H1 (cell line): ENCODE data around the gene DNLZ. TPM values are rescaled to one million over a fixed set of nuclear protein-coding genes. Genes with fewer than 3 reads are reported as not detected.

Experiments used
- CTCF ChIA-PET: fragments of 300-600 bp; sonication (Branson Sonifier 250); formaldehyde crosslinking; loops from one replicate; lab custom pipeline; 2021; ENCODE audit not compliant: partially characterized antibody; lab: Charles Lee
- POLR2A ChIA-PET: fragments of 300-600 bp; sonication (Branson Sonifier 250); formaldehyde crosslinking; loops from one replicate; lab custom pipeline; 2021; ENCODE audit warnings: inconsistent platforms; ENCODE audit not compliant: partially characterized antibody; lab: Charles Lee
- DNase-seq, 2 experiments: peaks; one replicate each; pipeline versions ENCODE4 v3.0.0 to v3.0.0-alpha.2; 2010 to 2022; ENCODE audit warnings: low spot score in 2 of 2, low read depth in 1 of 2, mixed read lengths in 1 of 2
- FAIRE-seq: peaks from 2 replicates; lab custom pipeline; 2011; peaks lifted over from hg19 to GRCh38; lab: Jason Lieb, UNC
- H2AFZ ChIP-seq: 2 replicates; pipeline ENCODE4 v1.8.1; 2012; ENCODE audit warnings: low read length, inconsistent platforms
- H2AK5ac ChIP-seq: 2 replicates; pipeline ENCODE4 v1.6.1; 2013; ENCODE audit warnings: low read depth, low read length
- H2BK120ac ChIP-seq: replicated peaks from 2 replicates; pipeline ENCODE3; 2013; ENCODE audit warnings: low read depth, low read length, inconsistent platforms
- H2BK12ac ChIP-seq: 2 replicates; pipeline ENCODE4 v1.6.1; 2013; ENCODE audit warnings: low read depth, low read length
- H2BK15ac ChIP-seq: 2 replicates; pipeline ENCODE4 v1.6.1; 2013; ENCODE audit warnings: low read length
- H2BK20ac ChIP-seq: 2 replicates; pipeline ENCODE4 v1.6.1; 2013; ENCODE audit warnings: low read length
- H2BK5ac ChIP-seq: 2 replicates; pipeline ENCODE4 v1.6.1; 2013; ENCODE audit warnings: low read depth, low read length
- H3K14ac ChIP-seq: 2 replicates; pipeline ENCODE4 v1.6.1; 2013; ENCODE audit warnings: inconsistent platforms; ENCODE audit not compliant: insufficient read length
- H3K18ac ChIP-seq: 2 replicates; pipeline ENCODE4 v1.6.1; 2013; ENCODE audit warnings: low read length; ENCODE audit errors: extremely low read depth
- H3K23ac ChIP-seq: 2 replicates; pipeline ENCODE4 v1.6.1; 2013; ENCODE audit warnings: inconsistent platforms; ENCODE audit not compliant: insufficient read length
- H3K23me2 ChIP-seq: 2 replicates; pipeline ENCODE4 v1.6.1; 2013; ENCODE audit warnings: low read depth, low read length
- H3K27ac ChIP-seq: 2 replicates; pipeline ENCODE4 v1.6.1; 2011; ENCODE audit warnings: low read depth, low read length, inconsistent platforms
- H3K27me3 ChIP-seq, 4 experiments: replicated peaks in 1 of 4; 1 replicate in 1 of 4; 2 replicates in 3 of 4; pipeline versions ENCODE4 v1.6.1 to v1.8.1; 2011 to 2013; ENCODE audit warnings: low read length in 3 of 4, mild to moderate bottlenecking in 3 of 4, inconsistent platforms in 2 of 4, mixed read lengths in 2 of 4, moderate library complexity in 1 of 4; ENCODE audit not compliant: control insufficient read depth in 3 of 4, insufficient read depth in 3 of 4; ENCODE audit errors: extremely low read depth in 1 of 4
- H3K36me3 ChIP-seq, 4 experiments: 2 replicates each; pipeline versions ENCODE4 v1.6.1 to v1.8.1; 2011 to 2013; ENCODE audit warnings: mild to moderate bottlenecking in 4 of 4, low read length in 3 of 4, moderate library complexity in 2 of 4, control low read depth in 1 of 4, inconsistent platforms in 1 of 4; ENCODE audit not compliant: insufficient read depth in 4 of 4, control insufficient read depth in 2 of 4
- H3K4ac ChIP-seq: replicated peaks from 2 replicates; pipeline ENCODE3; 2013; ENCODE audit warnings: low read length, low read depth, mixed read lengths, inconsistent platforms; ENCODE audit not compliant: insufficient read length
- H3K4me1 ChIP-seq, 4 experiments: replicated peaks in 1 of 4; 1 replicate in 1 of 4; 2 replicates in 3 of 4; pipeline versions ENCODE4 v1.6.1 to v1.8.1; 2011 to 2013; ENCODE audit warnings: low read length in 3 of 4, inconsistent platforms in 2 of 4, mixed read lengths in 1 of 4; ENCODE audit not compliant: insufficient read depth in 4 of 4, control insufficient read depth in 3 of 4
- H3K4me2 ChIP-seq, 2 experiments: 2 replicates each; pipeline versions ENCODE4 v1.6.1 to v1.8.1; 2011 to 2013; ENCODE audit warnings: low read depth in 2 of 2, low read length in 2 of 2, control low read depth in 1 of 2, inconsistent platforms in 1 of 2, mild to moderate bottlenecking in 1 of 2; ENCODE audit not compliant: insufficient read depth in 1 of 2
- H3K4me3 ChIP-seq, 4 experiments: fragments of 200-600, 300-600 bp in 1 of 4; sonication (generic), shearing (Covaris generic), sonication (Bioruptor Twin) in 1 of 4; 2 replicates each; pipeline versions ENCODE4 v1.5.1 to v1.8.1; 2011 to 2016; ENCODE audit warnings: low read length in 4 of 4, low read depth in 3 of 4, control low read depth in 2 of 4, inconsistent platforms in 2 of 4, mild to moderate bottlenecking in 2 of 4, mixed read lengths in 1 of 4, moderate library complexity in 1 of 4; ENCODE audit not compliant: insufficient read depth in 2 of 4; ENCODE audit errors: extremely low read depth in 1 of 4
- H3K56ac ChIP-seq: replicated peaks from 2 replicates; pipeline ENCODE3; 2013; ENCODE audit warnings: low read depth, mild to moderate bottlenecking, mixed read lengths, low read length, inconsistent platforms; ENCODE audit not compliant: insufficient read length
- H3K79me1 ChIP-seq: 2 replicates; pipeline ENCODE4 v1.6.1; 2013; ENCODE audit warnings: low read depth, low read length, control low read depth
- H3K79me2 ChIP-seq, 2 experiments: 2 replicates each; pipeline versions ENCODE4 v1.6.1 to v1.8.1; 2012 to 2013; ENCODE audit warnings: low read length in 2 of 2, mild to moderate bottlenecking in 2 of 2, inconsistent platforms in 1 of 2; ENCODE audit not compliant: insufficient read depth in 2 of 2, control insufficient read depth in 1 of 2
- H3K9ac ChIP-seq, 4 experiments: replicated peaks in 1 of 4; 1 replicate in 1 of 4; 2 replicates in 3 of 4; pipeline versions ENCODE4 v1.6.1 to v1.8.1; 2011 to 2013; ENCODE audit warnings: low read depth in 3 of 4, low read length in 3 of 4, control low read depth in 2 of 4, mild to moderate bottlenecking in 2 of 4, moderate library complexity in 2 of 4, inconsistent platforms in 1 of 4; ENCODE audit errors: extremely low read depth in 1 of 4
- H3K9me3 ChIP-seq, 2 experiments: 2 replicates each; pipeline versions ENCODE4 v1.6.1 to v1.8.1; 2012 to 2013; ENCODE audit warnings: mild to moderate bottlenecking in 2 of 2, moderate library complexity in 2 of 2, control low read depth in 1 of 2, inconsistent platforms in 1 of 2, low read depth in 1 of 2, low read length in 1 of 2, mixed read lengths in 1 of 2; ENCODE audit not compliant: insufficient read depth in 2 of 2
- H4K20me1 ChIP-seq, 2 experiments: replicated peaks in 1 of 2; 2 replicates each; pipeline versions ENCODE3 to v1.8.1; 2011 to 2013; ENCODE audit warnings: inconsistent platforms in 2 of 2, low read length in 2 of 2, mild to moderate bottlenecking in 1 of 2; ENCODE audit not compliant: insufficient read depth in 2 of 2, control insufficient read depth in 1 of 2
- H4K5ac ChIP-seq: 2 replicates; pipeline ENCODE4 v1.6.1; 2013; ENCODE audit warnings: low read length, low read depth, mixed read lengths, inconsistent platforms; ENCODE audit not compliant: insufficient read length
- H4K8ac ChIP-seq: 2 replicates; pipeline ENCODE4 v1.8.0; 2013; ENCODE audit warnings: mild to moderate bottlenecking, moderate library complexity, low read length, inconsistent platforms; ENCODE audit not compliant: insufficient read depth; ENCODE audit errors: extremely low read depth
- H4K91ac ChIP-seq: replicated peaks from 2 replicates; pipeline ENCODE3; 2013; ENCODE audit warnings: low read length, mixed read lengths, inconsistent platforms; ENCODE audit not compliant: insufficient read length
- ASH2L ChIP-seq: fragments of 200-600, 300-600 bp; sonication (generic); IDR thresholded peaks from one replicate; pipeline ENCODE4 v1.7.1; 2017; ENCODE audit warnings: low read length
- ATF3 ChIP-seq: IDR thresholded peaks from 2 replicates; pipeline ENCODE4 v1.6.1; 2011; ENCODE audit warnings: low read depth, mild to moderate bottlenecking, low read length; ENCODE audit not compliant: insufficient read depth
- BRCA1 ChIP-seq: IDR thresholded peaks from 2 replicates; pipeline ENCODE4 v1.6.1; 2012; ENCODE audit warnings: low read depth, low read length, improper control_type of control experiment
- CBX5 ChIP-seq: fragments of 300-800, 300-1000 bp; sonication (generic); IDR thresholded peaks from 2 replicates; pipeline ENCODE4 v1.7.1; 2016; ENCODE audit warnings: antibody characterized with exemption, low read length, low read depth
- POU5F1 ChIP-seq: IDR thresholded peaks from 2 replicates; pipeline ENCODE4 v1.6.1; 2011; ENCODE audit warnings: low read depth, mild to moderate bottlenecking, low read length, moderate library complexity
- RXRA ChIP-seq: IDR thresholded peaks from 2 replicates; pipeline ENCODE4 v1.6.1; 2011; ENCODE audit warnings: low read depth, mild to moderate bottlenecking, low read length, moderate library complexity; ENCODE audit not compliant: insufficient read depth
- SAP30 ChIP-seq: fragments of 300-600 bp; sonication (generic); IDR thresholded peaks from 2 replicates; pipeline ENCODE4 v1.7.1; 2012; ENCODE audit warnings: low read length, moderate library complexity, mild to moderate bottlenecking, inconsistent platforms; ENCODE audit not compliant: insufficient read depth, insufficient replicate concordance
- SIN3A ChIP-seq, 2 experiments: IDR thresholded peaks in 1 of 2; conservative IDR thresholded peaks in 1 of 2; 2 replicates each; pipeline ENCODE4 v1.6.1; 2011 to 2012; ENCODE audit warnings: low read length in 2 of 2, improper control_type of control experiment in 1 of 2, low read depth in 1 of 2, mild to moderate bottlenecking in 1 of 2
- TAF7 ChIP-seq: optimal IDR thresholded peaks from 2 replicates; pipeline ENCODE3; 2011; ENCODE audit warnings: low read depth, mild to moderate bottlenecking, inconsistent platforms, low read length, moderate library complexity, borderline replicate concordance
- TBP ChIP-seq: IDR thresholded peaks from 2 replicates; pipeline ENCODE4 v1.6.1; 2011; ENCODE audit warnings: low read depth, low read length, improper control_type of control experiment
- ZNF274 ChIP-seq: IDR thresholded peaks from 2 replicates; pipeline ENCODE4 v1.7.0; 2012; ENCODE audit warnings: low read length, borderline replicate concordance; ENCODE audit errors: extremely low read depth
- WGBS, 2 experiments: shearing (Covaris generic) in 1 of 2; methylation state at CpG; one replicate each; pipeline versions ENCODE4 v1.1.6 to v1.1.7; 2013 to 2015; ENCODE audit warnings: low lambda C conversion rate in 2 of 2, mixed read lengths in 2 of 2, inconsistent platforms in 1 of 2, low coverage in 1 of 2, missing lambda C conversion rate in 1 of 2; ENCODE audit not compliant: insufficient replicate concordance in 2 of 2, insufficient coverage in 1 of 2, insufficient read length in 1 of 2; ENCODE audit errors: extremely low coverage in 1 of 2, missing lambda C conversion rate in 1 of 2; 5-methylcytosine and 5-hydroxymethylcytosine counted together
- polyA plus RNA-seq, 7 experiments: library from polyadenylated mRNA; depleted of rRNA in 3 of 7; stranded (reverse) in 5 of 7; unstranded in 2 of 7; fragments of >200 nt in 5 of 7; fragments of 200-250 nt in 2 of 7; gene quantifications; 1 replicate in 5 of 7; 2 replicates in 1 of 7; 4 replicates in 1 of 7; pipeline versions ENCODE4 v1.2.1 to v1.2.3, GENCODE V29; 2011 to 2013; ENCODE audit warnings: missing spikeins in 2 of 7, mixed read lengths in 2 of 7
- total RNA-seq: library from RNA; stranded (reverse); fragmentation: NEBNext Ultra II Directional; extraction: Animal tissue kit (Norgen Biotek cat#: 25700); gene quantifications from 2 replicates; pipeline ENCODE4 v1.2.1, GENCODE V29; 2021

The DNLZ gene
- total and polyA plus RNA-seq, 2 of the 8 experiments (the other 6 are each of a cell fraction or from before 2014, with no cell fraction given): 11.6 to 17.9 TPM

GRCh38 chr9:136354592-136355085 lies 8.9 kb downstream of the DNLZ start:
- ChIA-PET CTCF (interaction anchor here (0.9 to 2.0 kb wide), 9 partner anchors 9 to 72 kb away, joined by 3 to 22 read pairs (median 4); partner anchors contain the start of gene DNLZ), POLR2A (interaction anchor here (0.7 to 15.8 kb wide), 11 partner anchors 9 to 129 kb away, joined by 3 to 137 read pairs (median 4); partner anchors contain the start of genes CARD9, DNLZ and GPSM1)
- Histone ChIP-seq H2AK5ac (no peak overlapping the region), H2AFZ (no peak overlapping the region), H4K5ac (no peak overlapping the region), H2BK5ac (no peak overlapping the region), H3K79me2 (no peaks in the 10 kb centered on the region), H4K8ac (no peak overlapping the region), H3K9me3 (no peaks in the 10 kb centered on the region), H4K91ac (no peak overlapping the region), H2BK120ac (no peak overlapping the region), H3K9ac (no peak overlapping the region), H3K14ac (no peak overlapping the region), H3K4me2 (no peak overlapping the region), H3K79me1 (no peaks in the 10 kb centered on the region), H3K4me3 (no peak overlapping the region), H4K20me1 (no peaks in the 10 kb centered on the region), H2BK20ac (no peak overlapping the region), H3K4ac (no peak overlapping the region), H3K36me3 (no peaks in the 10 kb centered on the region; a peak in 1 of 8 replicates), H3K23ac (no peak overlapping the region), H3K27ac (no peak overlapping the region), H3K4me1 (no peaks in the 10 kb centered on the region), H3K23me2 (no peaks in the 10 kb centered on the region), H2BK15ac (no peak overlapping the region), H3K56ac (no peak overlapping the region), H2BK12ac (no peak overlapping the region), H3K27me3 (no peaks in the 10 kb centered on the region; a peak in 2 of 7 replicates), H3K18ac (no peak overlapping the region)
- FAIRE-seq (no peak), DNase-seq (no peak)
- TF ChIP-seq TBP (no peak), RXRA (no peak), ASH2L (no peak), TAF7 (no peak), ZNF274 (no peak), BRCA1 (no peak), SAP30 (no peak), SIN3A (conservative IDR thresholded peaks at IDR 0.05 in 1 of 2, IDR thresholded peaks at IDR 0.05 in 1 of 2; ENCODE audit: low read depth in 1 of 2, low read length in 2 of 2) (no peak), ATF3 (no peak), CBX5 (no peak), POU5F1 (no peak)
- WGBS, 2 experiments: 91% methylated on average over 14 of the region's 17 CpGs; no CpG with 5 or more reads in 1 of the 2 experiments
